Loucy (cell line): ENCODE measurements around the gene STRA8.

Experiments
- H2AFZ ChIP-seq: fragments of 200-600 bp; sonication (generic); 2 replicates; pipeline ENCODE4 v1.6.0; 2016; ENCODE audit warnings: antibody characterized with exemption, mild to moderate bottlenecking, low read length, moderate library complexity
- H3F3A ChIP-seq: fragments of 200-600 bp; 2 replicates; pipeline ENCODE4 v1.6.0; 2016; ENCODE audit warnings: antibody characterized with exemption, low read depth, mild to moderate bottlenecking
- H3K27me3 ChIP-seq: fragments of 200-600 bp; sonication (generic); 2 replicates; pipeline ENCODE4 v1.6.1; 2014; ENCODE audit warnings: low read length, mild to moderate bottlenecking; ENCODE audit not compliant: insufficient read depth, poor library complexity, severe bottlenecking
- H3K36me3 ChIP-seq: fragments of 200-600 bp; sonication (generic); 2 replicates; pipeline ENCODE4 v1.6.1; 2016; ENCODE audit warnings: low read length; ENCODE audit not compliant: insufficient read depth
- H3K4me1 ChIP-seq: fragments of 200-600 bp; sonication (generic); 2 replicates; pipeline ENCODE4 v1.5.1; 2014; ENCODE audit warnings: low read length, mild to moderate bottlenecking; ENCODE audit not compliant: insufficient read depth, poor library complexity, severe bottlenecking
- H3K4me2 ChIP-seq: fragments of 200-600 bp; sonication (generic); 2 replicates; pipeline ENCODE4 v1.6.0; 2014; ENCODE audit warnings: antibody characterized with exemption, low read length, low read depth, mild to moderate bottlenecking; ENCODE audit not compliant: poor library complexity, severe bottlenecking
- H3K4me3 ChIP-seq: fragments of 200-600 bp; sonication (generic); 2 replicates; pipeline ENCODE4 v1.5.1; 2014; ENCODE audit warnings: low read length, mild to moderate bottlenecking, mixed read lengths; ENCODE audit not compliant: poor library complexity, severe bottlenecking
- H3K79me2 ChIP-seq: fragments of 200-600 bp; sonication (generic); 2 replicates; pipeline ENCODE4 v1.6.1; 2014; ENCODE audit warnings: low read length; ENCODE audit not compliant: insufficient read depth
- H3K9ac ChIP-seq: fragments of 200-600 bp; sonication (generic); 2 replicates; pipeline ENCODE4 v1.6.0; 2014; ENCODE audit warnings: mild to moderate bottlenecking, low read depth, low read length, moderate library complexity; ENCODE audit not compliant: poor library complexity, severe bottlenecking
- H3K9me2 ChIP-seq: fragments of 200-600 bp; sonication (generic); replicated peaks from 2 replicates; pipeline ENCODE4 v1.6.1; 2016; ENCODE audit warnings: low read depth, low read length, mixed read lengths
- H3K9me3 ChIP-seq: fragments of 200-600 bp; sonication (generic); 2 replicates; pipeline ENCODE4 v1.6.1; 2014; ENCODE audit warnings: mild to moderate bottlenecking, antibody characterized with exemption, low read length, low read depth; ENCODE audit not compliant: insufficient read depth
- H4K20me1 ChIP-seq: fragments of 200-600 bp; sonication (generic); 2 replicates; pipeline ENCODE4 v1.6.0; 2014; ENCODE audit warnings: antibody characterized with exemption, low read length, mild to moderate bottlenecking; ENCODE audit not compliant: insufficient read depth, poor library complexity, severe bottlenecking
- EZH2phosphoT487 ChIP-seq: fragments of 200-600 bp; IDR thresholded peaks from 2 replicates; pipeline ENCODE4 v1.6.1; 2018; ENCODE audit warnings: antibody characterized with exemption, mild to moderate bottlenecking, moderate library complexity, borderline replicate concordance
- TF ChIP-seq, protein P1 (sequence below): fragments of 200-600 bp; sonication (generic); conservative IDR thresholded peaks from 2 replicates; pipeline ENCODE4 v1.5.1; 2014; ENCODE audit warnings: mild to moderate bottlenecking, antibody characterized with exemption, low read length

The STRA8 gene

DNA sequence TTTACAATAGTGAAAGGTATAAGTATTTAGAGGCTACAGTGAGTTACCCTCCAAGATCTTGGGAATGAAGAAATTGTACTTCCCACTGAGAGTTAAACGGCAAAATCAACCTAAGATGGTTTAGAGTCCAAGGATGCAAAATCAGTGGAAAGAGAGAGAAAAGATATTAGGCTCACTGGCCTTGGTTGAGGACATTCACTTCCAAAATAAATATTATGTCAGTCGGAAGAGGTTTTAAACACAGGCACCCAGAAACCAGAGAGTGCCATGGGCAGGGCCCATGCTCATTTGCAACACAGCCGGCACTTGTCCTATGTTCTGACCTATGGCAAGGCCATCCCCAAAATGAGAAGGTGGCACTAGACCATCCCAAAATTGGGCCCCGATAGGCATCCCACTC, 18.5 kb upstream of the STRA8 start:
- TF ChIP-seq, protein P1, sequence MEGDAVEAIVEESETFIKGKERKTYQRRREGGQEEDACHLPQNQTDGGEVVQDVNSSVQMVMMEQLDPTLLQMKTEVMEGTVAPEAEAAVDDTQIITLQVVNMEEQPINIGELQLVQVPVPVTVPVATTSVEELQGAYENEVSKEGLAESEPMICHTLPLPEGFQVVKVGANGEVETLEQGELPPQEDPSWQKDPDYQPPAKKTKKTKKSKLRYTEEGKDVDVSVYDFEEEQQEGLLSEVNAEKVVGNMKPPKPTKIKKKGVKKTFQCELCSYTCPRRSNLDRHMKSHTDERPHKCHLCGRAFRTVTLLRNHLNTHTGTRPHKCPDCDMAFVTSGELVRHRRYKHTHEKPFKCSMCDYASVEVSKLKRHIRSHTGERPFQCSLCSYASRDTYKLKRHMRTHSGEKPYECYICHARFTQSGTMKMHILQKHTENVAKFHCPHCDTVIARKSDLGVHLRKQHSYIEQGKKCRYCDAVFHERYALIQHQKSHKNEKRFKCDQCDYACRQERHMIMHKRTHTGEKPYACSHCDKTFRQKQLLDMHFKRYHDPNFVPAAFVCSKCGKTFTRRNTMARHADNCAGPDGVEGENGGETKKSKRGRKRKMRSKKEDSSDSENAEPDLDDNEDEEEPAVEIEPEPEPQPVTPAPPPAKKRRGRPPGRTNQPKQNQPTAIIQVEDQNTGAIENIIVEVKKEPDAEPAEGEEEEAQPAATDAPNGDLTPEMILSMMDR, result no peak
- TF ChIP-seq EZH2phosphoT487, result no peak
- no peaks in the 10 kb centered on the region for H3K27me3 ChIP-seq
- H3K9me2 ChIP-seq, result no peaks in the 10 kb centered on the region
- H4K20me1 ChIP-seq, result no peaks in the 10 kb centered on the region
- H3K79me2 ChIP-seq, result 0 out of 2 replicates have a peak, but pooled peaks cover 4% of the 10 kb centered on the region
- H3K36me3 ChIP-seq, result no peaks in the 10 kb centered on the region
- H3K4me2 ChIP-seq, result no peak overlapping the region
- H3K4me3 ChIP-seq, result no peak overlapping the region
- no peaks in the 10 kb centered on the region for H3K9me3 ChIP-seq
- H3K4me1 ChIP-seq, result peaks cover 12% of the 10 kb centered on the region
- no peak overlapping the region for H3K9ac ChIP-seq
- no peaks in the 10 kb centered on the region for H3F3A ChIP-seq
- H2AFZ ChIP-seq, result no peak overlapping the region

- TF ChIP-seq EZH2phosphoT487, result no peak
- TF ChIP-seq, protein P1, result no peak
- Histone ChIP-seq H3K4me2 (no peak overlapping the region), H2AFZ (no peak overlapping the region), H3K4me3 (no peak overlapping the region), H3K9me2 (no peaks in the 10 kb centered on the region), H3K9me3 (no peaks in the 10 kb centered on the region), H3K36me3 (no peaks in the 10 kb centered on the region), H4K20me1 (no peaks in the 10 kb centered on the region), H3F3A (no peaks in the 10 kb centered on the region), H3K27me3 (no peaks in the 10 kb centered on the region), H3K4me1 (peaks cover 7% of the 10 kb centered on the region), H3K79me2 (0 out of 2 replicates have a peak, but pooled peaks cover under 1% of the 10 kb centered on the region), H3K9ac (no peak overlapping the region)
Measured at GRCh38 chr7:135215698-135216097, 17.9 kb upstream of the STRA8 start.

GRCh38 chr7:135217645-135218509, 15.8 kb upstream of the STRA8 start:
- Histone ChIP-seq H3K79me2 (no peaks in the 10 kb centered on the region), H3K9me2 (no peaks in the 10 kb centered on the region), H3K9ac (no peak overlapping the region), H3K4me2 (no peak overlapping the region), H3K36me3 (no peaks in the 10 kb centered on the region), H3F3A (no peaks in the 10 kb centered on the region), H3K27me3 (no peaks in the 10 kb centered on the region), H4K20me1 (no peaks in the 10 kb centered on the region), H2AFZ (no peak overlapping the region), H3K4me1 (no peaks in the 10 kb centered on the region), H3K4me3 (no peak overlapping the region), H3K9me3 (no peaks in the 10 kb centered on the region)
- TF ChIP-seq EZH2phosphoT487, result no peak
- TF ChIP-seq, protein P1, result no peak
